ENCODE results near the gene OR51E1. TPM values are rescaled to one million over a fixed set of nuclear protein-coding genes. Genes with fewer than 3 reads are reported as not detected.

Gene OR51E1
- total RNA-seq, 1 donor from 2014 or later: 1.5 TPM

Other genes with a start within 250 kb of the OR51E1 start
- gene OR52K2, start 194.7 kb upstream of the OR51E1 start, total RNA-seq: not detected
- not detected for gene OR52K1, start 161.3 kb upstream of the OR51E1 start, total RNA-seq
- gene OR52M1, start 98.8 kb upstream of the OR51E1 start, total RNA-seq: not detected
- gene OR52I2, start 62.2 kb upstream of the OR51E1 start, total RNA-seq: not detected
- not detected for gene OR52I1, start 49.9 kb upstream of the OR51E1 start, total RNA-seq
- gene TRIM68, start 35.8 kb upstream of the OR51E1 start, total RNA-seq: 4.2 TPM
- not detected for gene OR51D1, start 6.5 kb upstream of the OR51E1 start, total RNA-seq
- not detected for gene OR51E2, start 53.9 kb downstream of the OR51E1 start, total RNA-seq
- gene MMP26, start 60.8 kb downstream of the OR51E1 start, total RNA-seq: not detected
- gene OR51F1, start 126.0 kb downstream of the OR51E1 start, total RNA-seq: not detected
- not detected for gene OR52R1, start 160.4 kb downstream of the OR51E1 start, total RNA-seq
- not detected for gene OR51F2, start 177.3 kb downstream of the OR51E1 start, total RNA-seq
- not detected for gene OR51S1, start 205.2 kb downstream of the OR51E1 start, total RNA-seq
- gene OR51T1, start 237.9 kb downstream of the OR51E1 start, total RNA-seq: not detected

Data from mesenteric fat pad (tissue), 1 donor.